ENCODE data around the gene MKLN1. TPM values are rescaled to one million over a fixed set of nuclear protein-coding genes. Genes with fewer than 3 reads are reported as not detected.

The MKLN1 gene
- total RNA-seq, 2 donors from 2014 or later: 25.1 to 29.3 TPM

DNA sequence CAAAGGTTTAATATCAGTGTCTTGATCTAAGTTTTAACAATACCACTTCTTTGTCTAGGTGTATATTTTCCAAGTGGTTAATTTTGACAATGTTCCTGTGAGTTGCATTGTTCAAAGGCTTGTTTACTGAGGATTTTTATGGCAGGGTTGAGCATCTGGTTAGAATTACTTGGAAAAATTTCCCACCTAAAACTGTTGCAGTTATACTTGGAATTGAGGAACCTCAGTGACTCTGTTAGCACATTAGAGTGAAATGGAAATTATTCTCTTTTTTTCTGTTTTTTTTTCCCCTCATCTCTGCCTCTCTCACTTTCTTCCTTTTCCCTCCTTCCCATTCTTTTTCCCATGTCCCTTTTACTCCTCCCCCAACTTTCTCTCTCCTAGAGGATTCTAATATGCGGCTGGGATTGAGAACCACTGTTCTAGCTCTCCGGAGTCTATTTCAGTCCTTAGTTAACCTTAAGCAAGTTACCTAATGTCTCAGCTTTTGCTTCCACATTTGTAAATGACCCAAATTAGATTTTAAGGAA lies 121.8 kb downstream of the MKLN1 start:
- 95 to 97% methylated on average over 2 of the region's 2 CpGs for WGBS, 2 donors
- no peak overlapping the region for H3K4me3 ChIP-seq
- TF ChIP-seq, protein P1, sequence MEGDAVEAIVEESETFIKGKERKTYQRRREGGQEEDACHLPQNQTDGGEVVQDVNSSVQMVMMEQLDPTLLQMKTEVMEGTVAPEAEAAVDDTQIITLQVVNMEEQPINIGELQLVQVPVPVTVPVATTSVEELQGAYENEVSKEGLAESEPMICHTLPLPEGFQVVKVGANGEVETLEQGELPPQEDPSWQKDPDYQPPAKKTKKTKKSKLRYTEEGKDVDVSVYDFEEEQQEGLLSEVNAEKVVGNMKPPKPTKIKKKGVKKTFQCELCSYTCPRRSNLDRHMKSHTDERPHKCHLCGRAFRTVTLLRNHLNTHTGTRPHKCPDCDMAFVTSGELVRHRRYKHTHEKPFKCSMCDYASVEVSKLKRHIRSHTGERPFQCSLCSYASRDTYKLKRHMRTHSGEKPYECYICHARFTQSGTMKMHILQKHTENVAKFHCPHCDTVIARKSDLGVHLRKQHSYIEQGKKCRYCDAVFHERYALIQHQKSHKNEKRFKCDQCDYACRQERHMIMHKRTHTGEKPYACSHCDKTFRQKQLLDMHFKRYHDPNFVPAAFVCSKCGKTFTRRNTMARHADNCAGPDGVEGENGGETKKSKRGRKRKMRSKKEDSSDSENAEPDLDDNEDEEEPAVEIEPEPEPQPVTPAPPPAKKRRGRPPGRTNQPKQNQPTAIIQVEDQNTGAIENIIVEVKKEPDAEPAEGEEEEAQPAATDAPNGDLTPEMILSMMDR (IDR thresholded peaks at IDR 0.05): no peak
- no peak for TF ChIP-seq POLR2A (IDR thresholded peaks at IDR 0.05)
- H3K27ac ChIP-seq: no peak overlapping the region
- intact Hi-C loops (cut with DNase I): no loop called here
- no peak for DNase-seq
- peaks cover 1% of the 10 kb centered on the region for H3K4me1 ChIP-seq
- H3K27me3 ChIP-seq: no peaks in the 10 kb centered on the region
- H3K9me3 ChIP-seq: no peaks in the 10 kb centered on the region
- ATAC-seq: no peak
- H3K36me3 ChIP-seq (replicated peaks in 1 of 2; ENCODE audit: insufficient read depth in 1 of 2, low read depth in 2 of 2): peaks cover 0 to 5% of the 10 kb centered on the region in 2 donors

DNA sequence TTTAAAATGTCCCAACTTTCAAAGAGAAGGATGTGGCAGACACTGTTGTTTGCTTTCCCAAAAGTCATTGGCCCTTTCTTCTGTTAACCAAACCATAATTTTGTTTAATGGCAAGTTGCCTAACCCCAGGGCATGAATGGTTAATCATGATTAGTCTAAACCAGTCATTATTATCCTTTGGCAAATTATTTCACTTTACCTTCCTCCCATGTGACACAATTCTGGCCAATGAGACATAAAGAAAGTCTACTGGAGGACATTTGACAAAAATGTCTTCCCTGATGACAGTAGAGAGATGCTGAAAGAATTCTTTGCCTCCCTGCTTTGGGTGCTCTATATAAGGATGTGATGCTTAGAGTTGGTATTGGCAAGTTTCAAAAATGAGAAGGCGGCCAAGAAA lies 126.8 kb downstream of the MKLN1 start:
- ATAC-seq (no peak), DNase-seq (no peak)
- H3K27me3 ChIP-seq: no peaks in the 10 kb centered on the region
- WGBS, 2 donors: 100% methylated on average over 1 of the region's 1 CpG
- peaks cover 0 to 2% of the 10 kb centered on the region in 2 donors for H3K36me3 ChIP-seq (replicated peaks in 1 of 2; ENCODE audit: insufficient read depth in 1 of 2, low read depth in 2 of 2)
- intact Hi-C loops (cut with DNase I): no loop called here
- H3K9me3 ChIP-seq: no peaks in the 10 kb centered on the region
- no peak overlapping the region for H3K4me3 ChIP-seq
- H3K27ac ChIP-seq: no peak overlapping the region
- H3K4me1 ChIP-seq: peaks cover 15% of the 10 kb centered on the region
- no peak for TF ChIP-seq POLR2A (IDR thresholded peaks at IDR 0.05)
- TF ChIP-seq, protein P1 (IDR thresholded peaks at IDR 0.05): no peak

DNA sequence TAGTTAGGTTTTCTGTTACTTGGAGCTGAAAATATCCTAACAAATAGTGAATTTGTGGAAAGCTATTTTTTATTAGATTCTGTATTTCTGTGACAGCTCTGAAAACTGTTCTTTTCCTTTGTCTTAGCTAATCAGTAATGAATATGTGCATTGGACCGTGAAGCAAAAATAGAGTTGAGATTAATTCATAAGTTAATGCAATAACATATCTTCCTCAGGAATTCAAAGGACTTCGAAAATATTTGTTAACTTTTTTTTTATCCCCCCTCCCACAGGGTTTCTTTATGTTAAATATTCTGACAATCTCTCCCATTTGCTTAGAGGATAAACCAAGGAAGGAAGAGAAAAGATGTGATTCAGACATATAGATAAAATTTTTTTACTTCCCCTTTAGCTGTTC lies 127.3 kb downstream of the MKLN1 start:
- H3K27ac ChIP-seq: no peak overlapping the region
- H3K36me3 ChIP-seq (replicated peaks in 1 of 2; ENCODE audit: insufficient read depth in 1 of 2, low read depth in 2 of 2): peaks cover 0 to under 1% of the 10 kb centered on the region in 2 donors
- intact Hi-C loops (cut with DNase I): no loop called here
- H3K4me3 ChIP-seq: no peak overlapping the region
- DNase-seq (no peak), ATAC-seq (no peak)
- WGBS, 2 donors: 26 to 35% methylated on average over 2 of the region's 2 CpGs
- H3K27me3 ChIP-seq: no peaks in the 10 kb centered on the region
- no peak for TF ChIP-seq POLR2A (IDR thresholded peaks at IDR 0.05)
- TF ChIP-seq, protein P1 (IDR thresholded peaks at IDR 0.05): no peak
- peaks cover 15% of the 10 kb centered on the region for H3K4me1 ChIP-seq
- H3K9me3 ChIP-seq: no peaks in the 10 kb centered on the region

DNA sequence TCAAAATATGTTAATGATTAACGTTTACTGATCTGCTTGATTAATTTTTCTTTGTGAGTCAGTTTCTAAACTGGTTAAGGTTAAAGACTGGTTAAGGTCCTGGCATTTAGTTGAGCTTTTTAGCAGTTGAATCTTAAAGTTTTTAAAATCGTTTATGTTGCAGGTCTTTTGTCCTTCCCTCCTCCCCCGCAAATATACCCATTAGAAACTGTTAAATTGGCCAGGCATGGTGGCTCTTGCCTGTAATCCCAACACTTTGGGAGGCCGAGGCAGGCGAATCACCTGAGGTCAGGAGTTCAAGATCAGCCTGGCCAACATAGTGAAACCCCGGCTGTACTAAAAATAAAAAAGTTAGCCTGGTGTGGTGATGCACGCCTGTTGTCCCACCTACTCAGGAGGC lies 127.9 kb downstream of the MKLN1 start:
- Histone ChIP-seq H3K27ac (peak overlapping the region in 1 of 4 donors; percentile 21), H3K4me1 (peaks cover 15% of the 10 kb centered on the region), H3K36me3 (replicated peaks in 1 of 2; ENCODE audit: insufficient read depth in 1 of 2, low read depth in 2 of 2) (no peaks in the 10 kb centered on the region), H3K9me3 (no peaks in the 10 kb centered on the region), H3K4me3 (no peak overlapping the region), H3K27me3 (no peaks in the 10 kb centered on the region)
- no peak for ATAC-seq
- intact Hi-C loops (cut with DNase I): no loop called here
- no peak for TF ChIP-seq POLR2A (IDR thresholded peaks at IDR 0.05)
- TF ChIP-seq, protein P1 (IDR thresholded peaks at IDR 0.05): no peak
- DNase-seq: no peak
- WGBS, 2 donors: 62 to 72% methylated on average over 7 of the region's 7 CpGs

DNA sequence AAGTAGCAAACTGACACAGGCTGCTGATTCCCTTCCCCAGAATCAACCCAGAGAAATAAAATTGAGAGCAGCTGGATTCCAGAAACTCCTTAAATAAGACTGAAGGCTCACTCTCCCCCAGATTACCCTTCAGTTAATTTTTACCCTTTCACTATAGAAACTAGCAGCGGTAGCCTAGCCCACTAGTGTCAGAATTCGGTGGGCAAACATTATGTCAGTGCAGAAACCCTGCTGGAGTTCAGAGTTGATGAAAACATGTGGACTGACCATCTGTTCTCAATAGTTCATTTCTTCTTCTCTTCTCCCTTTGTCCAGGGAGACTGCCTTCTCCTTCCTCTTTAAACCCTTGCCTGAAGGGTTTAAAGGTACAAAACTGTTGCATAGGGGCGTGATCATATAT lies 128.7 kb downstream of the MKLN1 start:
- DNase-seq (no peak), ATAC-seq (no peak)
- Histone ChIP-seq H3K4me1 (peaks cover 15% of the 10 kb centered on the region), H3K27ac (no peak overlapping the region), H3K9me3 (no peaks in the 10 kb centered on the region), H3K27me3 (no peaks in the 10 kb centered on the region), H3K36me3 (replicated peaks in 1 of 2; ENCODE audit: insufficient read depth in 1 of 2, low read depth in 2 of 2) (no peaks in the 10 kb centered on the region), H3K4me3 (no peak overlapping the region)
- TF ChIP-seq, protein P1 (IDR thresholded peaks at IDR 0.05): no peak
- no peak for TF ChIP-seq POLR2A (IDR thresholded peaks at IDR 0.05)
- 88 to 91% methylated on average over 3 of the region's 3 CpGs for WGBS, 2 donors
- intact Hi-C loops (cut with DNase I): no loop called here
